ENCODE measurements around the gene SAMD7. TPM values are rescaled to one million over a fixed set of nuclear protein-coding genes. Genes with fewer than 3 reads are reported as not detected.
A peak's percentile ranks its signal among the peaks of the same experiment; 100 is the strongest.

The SAMD7 gene
- total and polyA plus RNA-seq, 9 of the 15 experiments (the other 6 are each of a cell fraction or from before 2014, with no cell fraction given) = not detected

GRCh38 chr3:169929830-169930519 lies 18.6 kb downstream of the SAMD7 start (continued):
- TF ChIP-seq NFE2L1 (tag; IDR thresholded peaks at IDR 0.05; ENCODE audit: borderline replicate concordance, low read depth) (peak; percentile 44), DACH1 (IDR thresholded peaks at IDR 0.05; ENCODE audit: partially characterized antibody) (no peak), NONO (IDR thresholded peaks at IDR 0.05; ENCODE audit: low read depth in 2 of 2, low read length in 1 of 2) (no peak), NR2C2 (CRISPR knock-in tag; IDR thresholded peaks at IDR 0.05) (no peak), NR2C2 (tag; IDR thresholded peaks at IDR 0.05) (no peak), ZBTB43 (CRISPR knock-in tag; IDR thresholded peaks at IDR 0.05) (no peak), HDAC8 (tag; IDR thresholded peaks at IDR 0.05) (no peak), MNT (conservative IDR thresholded peaks at IDR 0.05) (0 out of 4 replicates have a peak, but pooled peaks of 1 of the 2 experiments have one; percentile 8), HNRNPL (IDR thresholded peaks at IDR 0.05; ENCODE audit: low read depth, low read length) (no peak), ATF3 (IDR thresholded peaks at IDR 0.05) (peak; percentile 37; the same call in 1 of the 2 replicates), ATF3 (CRISPR knock-in tag; conservative IDR thresholded peaks at IDR 0.05) (no peak), JUND (IDR thresholded peaks at IDR 0.05; ENCODE audit: borderline replicate concordance, low read depth, low read length) (peak; percentile 69; the same call in 1 of the 2 replicates), JUND (tag; IDR thresholded peaks at IDR 0.05; ENCODE audit: borderline replicate concordance, low read depth, low read length) (peak; percentile 51; the same call in 2 of the 3 replicates), NFRKB (IDR thresholded peaks at IDR 0.05; ENCODE audit: low read depth) (no peak), CTCF (IDR thresholded peaks at IDR 0.05 in 2 of 3, conservative IDR thresholded peaks at IDR 0.05 in 1 of 3; ENCODE audit: insufficient read depth in 2 of 3, low read depth in 1 of 3, low read length in 3 of 3) (peak in 2 of 3 experiments; percentile 29 to 53; a peak in 2 of 6 replicates), CHCHD3 (CRISPR knock-in tag; IDR thresholded peaks at IDR 0.05) (no peak), PBX2 (CRISPR knock-in tag; IDR thresholded peaks at IDR 0.05; ENCODE audit: low read depth) (no peak), PBX2 (tag; conservative IDR thresholded peaks at IDR 0.05; ENCODE audit: low read depth) (peak; percentile 48)

Measured in K562 (cell line).